22Rv1 (cell line): ENCODE data around the gene THRB.
A peak's percentile ranks its signal among the peaks of the same experiment; 100 is the strongest.

Experiments
- H3K27ac ChIP-seq: fragments of 450-650 bp; 2 replicates; pipeline ENCODE4 v1.5.1; 2017
- CTCF ChIP-seq: fragments of 450-650 bp; IDR thresholded peaks from 2 replicates; pipeline ENCODE4 v1.5.1; 2017; ENCODE audit warnings: mild to moderate bottlenecking
- ZFX ChIP-seq: fragments of 450-650 bp; IDR thresholded peaks from 2 replicates; pipeline ENCODE4 v1.6.1; 2017; ENCODE audit warnings: antibody characterized with exemption, borderline replicate concordance

Gene THRB

GRCh38 chr3:24088782-24089181, 405.9 kb downstream of the THRB start:
- TF ChIP-seq CTCF (peak; percentile 49), ZFX (no peak)
- no peak overlapping the region for H3K27ac ChIP-seq

- H3K27ac ChIP-seq, result peak overlapping the region; percentile 90
- TF ChIP-seq ZFX (no peak), CTCF (no peak)
These were observed 407.2 kb downstream of the THRB start for GRCh38 chr3:24087469-24087868.

GRCh38 chr3:24086617-24087404, 407.8 kb downstream of the THRB start:
- peak overlapping the region; percentile 90 for H3K27ac ChIP-seq
- TF ChIP-seq CTCF (0 out of 2 replicates have a peak, but pooled peaks have one; percentile 7), ZFX (no peak)

GRCh38 chr3:24086206-24086605, 408.4 kb downstream of the THRB start:
- H3K27ac ChIP-seq, result peak overlapping the region; percentile 90
- no peak for TF ChIP-seq ZFX
- no peak for TF ChIP-seq CTCF

GRCh38 chr3:24072193-24072592, 422.5 kb downstream of the THRB start:
- TF ChIP-seq ZFX (no peak), CTCF (no peak)
- H3K27ac ChIP-seq, result peak overlapping the region; percentile 90

GRCh38 chr3:24069045-24069444, 425.6 kb downstream of the THRB start:
- no peak overlapping the region for H3K27ac ChIP-seq

More at GRCh38 chr3:24069045-24069444, 425.6 kb downstream of the THRB start:
- TF ChIP-seq CTCF, result peak; percentile 66
- no peak for TF ChIP-seq ZFX
